ENCODE data around the gene CD74. TPM values are rescaled to one million over a fixed set of nuclear protein-coding genes. Genes with fewer than 3 reads are reported as not detected.
A peak's percentile ranks its signal among the peaks of the same experiment; 100 is the strongest.

CD74 gene
- polyA plus RNA-seq, 2 of the 4 experiments (the other 2 are of a cell fraction), result not detected

- no peak for DNase-seq (ENCODE audit: low read depth in 1 of 2, low spot score in 1 of 2)
- no peak overlapping the region for H3K4me2 ChIP-seq
- peak in 1 of 2 experiments; percentile 3; a peak in 1 of 6 replicates for ATAC-seq
- TF ChIP-seq HDAC2 (IDR thresholded peaks at IDR 0.05), result no peak
- TF ChIP-seq HEYL (CRISPR knock-in tag; IDR thresholded peaks at IDR 0.05), result no peak
- no peak for TF ChIP-seq FOSL2 (IDR thresholded peaks at IDR 0.05)
- TF ChIP-seq FOSL2 (CRISPR knock-in tag; IDR thresholded peaks at IDR 0.05), result no peak
- no peak for TF ChIP-seq FOSB (CRISPR knock-in tag; IDR thresholded peaks at IDR 0.05)
- H3K27ac ChIP-seq, result no peak overlapping the region
- POLR2A ChIA-PET, result no interaction called here
- H3K9me3 ChIP-seq, result no peaks in the 10 kb centered on the region
- no peak overlapping the region for H3K4me3 ChIP-seq
- FAIRE-seq, result no peak
- CTCF ChIA-PET, result interaction anchor here (0.9 to 1.7 kb wide), 3 partner anchors 24 to 132 kb away, joined by 3 to 4 read pairs (median 3); no protein-coding TSS in a partner anchor
- WGBS (ENCODE audit: missing lambda C conversion rate), result 86% methylated on average over 10 of the region's 10 CpGs
- no peaks in the 10 kb centered on the region for H3K4me1 ChIP-seq
Measured at GRCh38 chr5:150404535-150404934, 8.2 kb downstream of the CD74 start.

- H3K4me1 ChIP-seq, result no peaks in the 10 kb centered on the region
- TF ChIP-seq MAZ (IDR thresholded peaks at IDR 0.05; ENCODE audit: borderline replicate concordance, low read depth, low read length) (no peak), CEBPB (IDR thresholded peaks at IDR 0.05) (no peak), MAFK (IDR thresholded peaks at IDR 0.05; ENCODE audit: partially characterized antibody) (no peak), NPAS2 (CRISPR knock-in tag; IDR thresholded peaks at IDR 0.05; ENCODE audit: borderline replicate concordance) (no peak), ELK1 (IDR thresholded peaks at IDR 0.05; ENCODE audit: low read depth, low read length) (no peak), BHLHE40 (IDR thresholded peaks at IDR 0.05; ENCODE audit: low read depth, low read length) (no peak), KDM5A (IDR thresholded peaks at IDR 0.05) (no peak), HMGXB4 (CRISPR knock-in tag; IDR thresholded peaks at IDR 0.05; ENCODE audit: borderline replicate concordance) (no peak), HOXB13 (CRISPR knock-in tag; IDR thresholded peaks at IDR 0.05; ENCODE audit: low read depth) (no peak), FOXS1 (CRISPR knock-in tag; IDR thresholded peaks at IDR 0.05) (no peak), CHD2 (IDR thresholded peaks at IDR 0.05; ENCODE audit: low read length, partially characterized antibody) (no peak), GATA3 (IDR thresholded peaks at IDR 0.05; ENCODE audit: borderline replicate concordance) (no peak), JUNB (IDR thresholded peaks at IDR 0.05) (no peak), JUN (IDR thresholded peaks at IDR 0.05) (no peak)
- 64% methylated on average over 5 of the region's 5 CpGs for WGBS (ENCODE audit: missing lambda C conversion rate)
- no peak for FAIRE-seq
- ChIA-PET CTCF (interaction anchor here (0.6 to 1.4 kb wide), 2 partner anchors 13 to 407 kb away, joined by 3 read pairs; no protein-coding TSS in a partner anchor), POLR2A (no interaction called here)
- ATAC-seq, result no peak; a peak in 1 of 6 replicates
- H3K9me3 ChIP-seq, result no peaks in the 10 kb centered on the region
- H3K27ac ChIP-seq, result no peak overlapping the region
- no peak for DNase-seq (ENCODE audit: low read depth in 1 of 2, low spot score in 1 of 2)
- no peak overlapping the region for H3K4me3 ChIP-seq
- no peak overlapping the region for H3K4me2 ChIP-seq
Measured at GRCh38 chr5:150404121-150404520, 8.6 kb downstream of the CD74 start.

GRCh38 chr5:150402901-150403342, 9.8 kb downstream of the CD74 start:
- Histone ChIP-seq H3K4me2 (no peak overlapping the region), H3K4me3 (no peak overlapping the region), H3K27ac (no peak overlapping the region), H3K4me1 (no peaks in the 10 kb centered on the region), H3K9me3 (no peaks in the 10 kb centered on the region)
- no peak for DNase-seq (ENCODE audit: low read depth in 1 of 2, low spot score in 1 of 2)
- FAIRE-seq, result no peak
- CTCF ChIA-PET, result interaction anchor here (1.4 kb wide), 1 partner anchor 12 kb away, joined by 3 read pairs; no protein-coding TSS in a partner anchor
- no peak for ATAC-seq
- WGBS (ENCODE audit: missing lambda C conversion rate), result 94% methylated on average over 10 of the region's 12 CpGs
- POLR2A ChIA-PET, result no interaction called here
- TF ChIP-seq POLR2A (IDR thresholded peaks at IDR 0.05; ENCODE audit: low read length) (no peak), RNF2 (IDR thresholded peaks at IDR 0.05; ENCODE audit: borderline replicate concordance, low read depth) (no peak), JUNB (IDR thresholded peaks at IDR 0.05) (no peak), MAX (IDR thresholded peaks at IDR 0.05) (no peak), PBX3 (IDR thresholded peaks at IDR 0.05) (no peak), KDM5A (IDR thresholded peaks at IDR 0.05) (no peak), POLR2AphosphoS2 (conservative IDR thresholded peaks at IDR 0.05; ENCODE audit: low read length) (no peak), CHD4 (IDR thresholded peaks at IDR 0.05; ENCODE audit: borderline replicate concordance) (no peak), RAD21 (conservative IDR thresholded peaks at IDR 0.05 in 1 of 2, IDR thresholded peaks at IDR 0.05 in 1 of 2) (no peak), ELK1 (IDR thresholded peaks at IDR 0.05; ENCODE audit: low read depth, low read length) (no peak), CTCF (IDR thresholded peaks at IDR 0.05) (no peak), RCOR1 (IDR thresholded peaks at IDR 0.05; ENCODE audit: low read depth, low read length) (no peak), PHF8 (IDR thresholded peaks at IDR 0.05; ENCODE audit: borderline replicate concordance, low read depth) (no peak), HEYL (CRISPR knock-in tag; IDR thresholded peaks at IDR 0.05) (no peak)

Measured in A549 (cell line).